ENCODE data around the gene MMP19. TPM values are rescaled to one million over a fixed set of nuclear protein-coding genes. Genes with fewer than 3 reads are reported as not detected.

The MMP19 gene
- total RNA-seq, 1 experiment from 2014 or later: 0.04 TPM

DNA sequence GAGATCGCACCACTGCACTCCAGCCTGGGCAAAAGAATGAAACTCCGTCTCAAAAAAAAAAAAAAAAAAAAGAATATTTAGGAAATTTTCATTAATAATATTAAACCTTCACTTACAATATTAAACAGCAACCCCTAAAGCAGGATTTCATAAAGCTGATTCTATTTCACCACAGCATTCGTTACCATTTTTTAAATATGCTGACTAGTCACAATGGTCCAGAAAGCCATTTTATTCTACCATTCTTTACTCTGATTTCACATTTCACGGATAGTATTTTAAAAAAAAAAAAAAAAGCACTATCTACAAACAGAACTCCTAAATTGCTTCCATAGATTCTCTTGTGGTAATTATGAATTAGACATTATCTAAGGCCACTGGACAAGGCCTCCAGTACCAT is 52.8 kb downstream of the MMP19 start:
- Histone ChIP-seq H3K9ac (ENCODE audit: low read length) (no peak overlapping the region), H3K4me3 (ENCODE audit: low read length) (no peak overlapping the region), H3K27me3 (ENCODE audit: low read length) (no peaks in the 10 kb centered on the region), H3F3A (ENCODE audit: low read length, unreplicated experiment) (no peaks in the 10 kb centered on the region), H3K9me2 (replicated peaks; ENCODE audit: low read length) (no peaks in the 10 kb centered on the region), H2AFZ (ENCODE audit: low read length) (no peak overlapping the region), H4K20me1 (ENCODE audit: low read length) (no peaks in the 10 kb centered on the region), H3K36me3 (ENCODE audit: low read depth, low read length) (peaks cover 59% of the 10 kb centered on the region), H3K9me3 (ENCODE audit: low read length) (no peaks in the 10 kb centered on the region), H3K79me2 (ENCODE audit: low read length) (no peaks in the 10 kb centered on the region), H3K4me2 (ENCODE audit: low read length) (no peak overlapping the region), H3K4me1 (ENCODE audit: insufficient read depth, low read length) (no peaks in the 10 kb centered on the region), H3K27ac (ENCODE audit: low read length) (no peak overlapping the region)
- ChIA-PET POLR2A (ENCODE audit: unreplicated experiment) (no interaction called here), CTCF (no interaction called here)
- no peak for ATAC-seq
- TF ChIP-seq, protein P1, sequence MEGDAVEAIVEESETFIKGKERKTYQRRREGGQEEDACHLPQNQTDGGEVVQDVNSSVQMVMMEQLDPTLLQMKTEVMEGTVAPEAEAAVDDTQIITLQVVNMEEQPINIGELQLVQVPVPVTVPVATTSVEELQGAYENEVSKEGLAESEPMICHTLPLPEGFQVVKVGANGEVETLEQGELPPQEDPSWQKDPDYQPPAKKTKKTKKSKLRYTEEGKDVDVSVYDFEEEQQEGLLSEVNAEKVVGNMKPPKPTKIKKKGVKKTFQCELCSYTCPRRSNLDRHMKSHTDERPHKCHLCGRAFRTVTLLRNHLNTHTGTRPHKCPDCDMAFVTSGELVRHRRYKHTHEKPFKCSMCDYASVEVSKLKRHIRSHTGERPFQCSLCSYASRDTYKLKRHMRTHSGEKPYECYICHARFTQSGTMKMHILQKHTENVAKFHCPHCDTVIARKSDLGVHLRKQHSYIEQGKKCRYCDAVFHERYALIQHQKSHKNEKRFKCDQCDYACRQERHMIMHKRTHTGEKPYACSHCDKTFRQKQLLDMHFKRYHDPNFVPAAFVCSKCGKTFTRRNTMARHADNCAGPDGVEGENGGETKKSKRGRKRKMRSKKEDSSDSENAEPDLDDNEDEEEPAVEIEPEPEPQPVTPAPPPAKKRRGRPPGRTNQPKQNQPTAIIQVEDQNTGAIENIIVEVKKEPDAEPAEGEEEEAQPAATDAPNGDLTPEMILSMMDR (conservative IDR thresholded peaks at IDR 0.05; ENCODE audit: low read depth, low read length): no peak
- TF ChIP-seq EZH2 (IDR thresholded peaks at IDR 0.05; ENCODE audit: low read length, unreplicated experiment) (no peak), EZH2phosphoT487 (IDR thresholded peaks at IDR 0.05; ENCODE audit: borderline replicate concordance, low read length) (no peak)
- BruUV-seq (replicated peaks): no TSS peak
- intact Hi-C loops (cut with micrococcal nuclease): no loop called here
- no peak for DNase-seq

DNA sequence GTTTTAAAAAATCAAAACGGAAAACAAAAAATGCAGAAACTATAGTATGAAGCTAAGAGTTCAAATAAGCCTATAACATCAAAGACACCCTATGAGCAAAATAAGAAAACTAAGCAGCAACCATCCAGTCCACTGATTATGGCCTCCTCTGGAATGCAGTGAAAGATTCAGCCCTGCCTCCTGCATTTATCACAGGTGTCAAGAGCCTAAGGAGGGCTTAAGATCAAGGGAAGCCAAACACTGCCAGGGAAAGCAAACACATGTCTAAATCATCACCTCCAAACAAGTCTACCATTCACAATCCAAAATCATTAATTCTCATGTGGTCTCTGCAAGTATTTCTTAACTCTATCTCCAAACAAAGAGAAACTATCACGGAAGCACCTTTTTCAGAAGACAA is 53.6 kb downstream of the MMP19 start:
- DNase-seq: no peak
- no peak overlapping the region for H2AFZ ChIP-seq (ENCODE audit: low read length)
- H3K79me2 ChIP-seq (ENCODE audit: low read length): no peaks in the 10 kb centered on the region
- BruUV-seq (replicated peaks): no TSS peak
- H3K36me3 ChIP-seq (ENCODE audit: low read depth, low read length): peaks cover 60% of the 10 kb centered on the region
- H3K9me2 ChIP-seq (replicated peaks; ENCODE audit: low read length): no peaks in the 10 kb centered on the region
- H3K9ac ChIP-seq (ENCODE audit: low read length): no peak overlapping the region
- H3K4me3 ChIP-seq (ENCODE audit: low read length): no peak overlapping the region
- H3K4me2 ChIP-seq (ENCODE audit: low read length): no peak overlapping the region
- no peaks in the 10 kb centered on the region for H3F3A ChIP-seq (ENCODE audit: low read length, unreplicated experiment)
- no peaks in the 10 kb centered on the region for H3K4me1 ChIP-seq (ENCODE audit: insufficient read depth, low read length)
- intact Hi-C loops (cut with micrococcal nuclease): no loop called here
- H3K27me3 ChIP-seq (ENCODE audit: low read length): no peaks in the 10 kb centered on the region
- H4K20me1 ChIP-seq (ENCODE audit: low read length): no peaks in the 10 kb centered on the region
- no peaks in the 10 kb centered on the region for H3K9me3 ChIP-seq (ENCODE audit: low read length)
- ATAC-seq: no peak
- H3K27ac ChIP-seq (ENCODE audit: low read length): no peak overlapping the region
- ChIA-PET CTCF (no interaction called here), POLR2A (ENCODE audit: unreplicated experiment) (no interaction called here)
- TF ChIP-seq EZH2phosphoT487 (IDR thresholded peaks at IDR 0.05; ENCODE audit: borderline replicate concordance, low read length) (no peak), EZH2 (IDR thresholded peaks at IDR 0.05; ENCODE audit: low read length, unreplicated experiment) (no peak)
- TF ChIP-seq, protein P1 (conservative IDR thresholded peaks at IDR 0.05; ENCODE audit: low read depth, low read length): no peak

DNA sequence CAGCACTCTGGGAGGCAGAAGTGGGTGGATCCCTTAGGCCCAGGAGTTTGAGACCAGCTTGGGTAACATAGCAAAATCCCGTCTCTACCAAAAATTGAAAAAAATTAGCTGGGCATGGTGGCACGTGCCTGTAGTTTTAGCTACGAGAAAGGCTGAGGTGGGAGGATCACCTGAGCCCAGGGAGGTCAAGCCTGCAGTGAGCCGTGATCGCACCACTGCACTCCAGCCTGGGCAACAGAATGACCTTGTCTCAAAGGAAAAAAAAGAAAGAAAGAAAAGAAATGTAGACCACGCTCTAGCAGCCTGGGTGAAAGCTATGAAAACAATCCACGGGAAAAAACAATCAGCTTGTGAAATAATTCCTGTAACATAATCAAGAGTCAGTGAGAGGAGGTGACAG is 54.2 kb downstream of the MMP19 start:
- Histone ChIP-seq H3K9ac (ENCODE audit: low read length) (no peak overlapping the region), H3K4me3 (ENCODE audit: low read length) (no peak overlapping the region), H3K36me3 (ENCODE audit: low read depth, low read length) (peaks cover 59% of the 10 kb centered on the region), H3K4me2 (ENCODE audit: low read length) (no peak overlapping the region), H3K9me2 (replicated peaks; ENCODE audit: low read length) (no peaks in the 10 kb centered on the region), H3K9me3 (ENCODE audit: low read length) (no peaks in the 10 kb centered on the region), H3K79me2 (ENCODE audit: low read length) (no peaks in the 10 kb centered on the region), H3K4me1 (ENCODE audit: insufficient read depth, low read length) (no peaks in the 10 kb centered on the region), H2AFZ (ENCODE audit: low read length) (no peak overlapping the region), H4K20me1 (ENCODE audit: low read length) (no peaks in the 10 kb centered on the region), H3F3A (ENCODE audit: low read length, unreplicated experiment) (no peaks in the 10 kb centered on the region), H3K27ac (ENCODE audit: low read length) (no peak overlapping the region), H3K27me3 (ENCODE audit: low read length) (no peaks in the 10 kb centered on the region)
- ATAC-seq (no peak), DNase-seq (no peak)
- intact Hi-C loops (cut with micrococcal nuclease): no loop called here
- BruUV-seq (replicated peaks): no TSS peak
- CTCF ChIA-PET: no interaction called here
- POLR2A ChIA-PET (ENCODE audit: unreplicated experiment): no interaction called here
- TF ChIP-seq EZH2 (IDR thresholded peaks at IDR 0.05; ENCODE audit: low read length, unreplicated experiment): no peak

Other genes with a start within 250 kb of the MMP19 start
- gene OR10P1, start 206.0 kb downstream of the MMP19 start, total RNA-seq (2014; rRNA removed): not detected in 2 replicates
- gene ITGA7, start 135.0 kb downstream of the MMP19 start, total RNA-seq (2014; rRNA removed): 4.4 and 9.7 TPM in 2 replicates
- gene BLOC1S1, start 126.9 kb downstream of the MMP19 start, total RNA-seq (2014; rRNA removed): 63.5 and 90.8 TPM in 2 replicates
- 4.6 and 5.1 TPM in 2 replicates for gene RDH5, start 122.5 kb downstream of the MMP19 start, total RNA-seq (2014; rRNA removed)
- gene CD63, start 113.9 kb downstream of the MMP19 start, total RNA-seq (2014; rRNA removed): 784 and 869 TPM in 2 replicates
- 7.1 and 17.4 TPM in 2 replicates for gene GDF11, start 99.8 kb downstream of the MMP19 start, total RNA-seq (2014; rRNA removed)
- 103 and 108 TPM in 2 replicates for gene SARNP, start 25.2 kb downstream of the MMP19 start, total RNA-seq (2014; rRNA removed)
- 19.2 and 30.6 TPM in 2 replicates for gene ORMDL2, start 24.9 kb downstream of the MMP19 start, total RNA-seq (2014; rRNA removed)
- gene DNAJC14, start 13.3 kb downstream of the MMP19 start, total RNA-seq (2014; rRNA removed): 45.1 and 47.4 TPM in 2 replicates
- gene PYM1, start 85.0 kb upstream of the MMP19 start, total RNA-seq (2014; rRNA removed): 39.0 and 42.9 TPM in 2 replicates
- gene DGKA, start 88.2 kb upstream of the MMP19 start, total RNA-seq (2014; rRNA removed): 27.2 and 41.5 TPM in 2 replicates
- 0.35 and 2.0 TPM in 2 replicates for gene PMEL, start 123.1 kb upstream of the MMP19 start, total RNA-seq (2014; rRNA removed)
- gene CDK2, start 123.9 kb upstream of the MMP19 start, total RNA-seq (2014; rRNA removed): 63.0 and 68.2 TPM in 2 replicates
- gene RAB5B, start 131.1 kb upstream of the MMP19 start, total RNA-seq (2014; rRNA removed): 48.8 and 50.6 TPM in 2 replicates
- 18.0 and 33.9 TPM in 2 replicates for gene SUOX, start 154.3 kb upstream of the MMP19 start, total RNA-seq (2014; rRNA removed)
- gene IKZF4, start 178.1 kb upstream of the MMP19 start, total RNA-seq (2014; rRNA removed): 1.0 and 2.8 TPM in 2 replicates
- gene RPS26, start 199.0 kb upstream of the MMP19 start, total RNA-seq (2014; rRNA removed): 183 and 320 TPM in 2 replicates
- gene ERBB3, start 237.2 kb upstream of the MMP19 start, total RNA-seq (2014; rRNA removed): 28.0 and 40.6 TPM in 2 replicates